Mammary epithelial cell (primary cell): ENCODE data around the gene BCAM.

Experiments used
- EZH2 ChIP-seq: IDR thresholded peaks from 2 replicates; pipeline ENCODE4 v1.6.1; 2012; ENCODE audit warnings: low read length, inconsistent platforms, borderline replicate concordance
- TF ChIP-seq, protein P1 (sequence below), 2 donors: IDR thresholded peaks in 1 of 2; conservative IDR thresholded peaks in 1 of 2; 2 replicates each; pipeline ENCODE4 v1.5.1; 2011 to 2012; ENCODE audit warnings: inconsistent platforms in 2 of 2, low read length in 2 of 2, mild to moderate bottlenecking in 2 of 2, control low read depth in 1 of 2, low read depth in 1 of 2; ENCODE audit not compliant: insufficient read depth in 1 of 2; ENCODE audit errors: extremely low read depth in 1 of 2

- TF ChIP-seq, protein P1, sequence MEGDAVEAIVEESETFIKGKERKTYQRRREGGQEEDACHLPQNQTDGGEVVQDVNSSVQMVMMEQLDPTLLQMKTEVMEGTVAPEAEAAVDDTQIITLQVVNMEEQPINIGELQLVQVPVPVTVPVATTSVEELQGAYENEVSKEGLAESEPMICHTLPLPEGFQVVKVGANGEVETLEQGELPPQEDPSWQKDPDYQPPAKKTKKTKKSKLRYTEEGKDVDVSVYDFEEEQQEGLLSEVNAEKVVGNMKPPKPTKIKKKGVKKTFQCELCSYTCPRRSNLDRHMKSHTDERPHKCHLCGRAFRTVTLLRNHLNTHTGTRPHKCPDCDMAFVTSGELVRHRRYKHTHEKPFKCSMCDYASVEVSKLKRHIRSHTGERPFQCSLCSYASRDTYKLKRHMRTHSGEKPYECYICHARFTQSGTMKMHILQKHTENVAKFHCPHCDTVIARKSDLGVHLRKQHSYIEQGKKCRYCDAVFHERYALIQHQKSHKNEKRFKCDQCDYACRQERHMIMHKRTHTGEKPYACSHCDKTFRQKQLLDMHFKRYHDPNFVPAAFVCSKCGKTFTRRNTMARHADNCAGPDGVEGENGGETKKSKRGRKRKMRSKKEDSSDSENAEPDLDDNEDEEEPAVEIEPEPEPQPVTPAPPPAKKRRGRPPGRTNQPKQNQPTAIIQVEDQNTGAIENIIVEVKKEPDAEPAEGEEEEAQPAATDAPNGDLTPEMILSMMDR (conservative IDR thresholded peaks at IDR 0.05 in 1 of 2, IDR thresholded peaks at IDR 0.05 in 1 of 2; ENCODE audit: extremely low read depth in 1 of 2, insufficient read depth in 1 of 2, low read depth in 1 of 2, low read length in 2 of 2), result no peak
- no peak for TF ChIP-seq EZH2
Measured at GRCh38 chr19:44819246-44819832, 10.4 kb downstream of the BCAM start.
